ENCODE results near the gene HDAC4.

DNA sequence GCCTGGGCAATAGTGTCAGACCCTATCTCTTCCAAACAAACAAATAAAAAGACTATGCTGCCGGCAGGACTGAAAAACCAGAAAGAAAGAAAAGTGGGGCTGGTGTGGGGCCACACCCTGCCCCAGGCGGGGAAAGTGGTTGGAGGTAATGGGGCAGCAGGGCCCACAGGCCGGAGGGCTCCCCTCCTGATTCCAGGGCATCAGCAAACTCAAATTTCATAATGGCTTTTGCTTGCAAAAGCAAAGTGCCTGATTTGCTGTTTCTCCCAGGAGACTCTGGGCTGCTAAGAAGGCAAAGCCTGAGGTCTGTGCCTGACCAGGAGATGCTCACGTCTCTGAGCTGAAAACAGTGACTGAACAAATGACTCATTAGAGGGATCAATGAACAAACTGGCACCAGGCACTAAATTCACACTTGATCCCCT is 121.9 kb downstream of the HDAC4 start:
- TF ChIP-seq EZH2 (IDR thresholded peaks at IDR 0.05; ENCODE audit: borderline replicate concordance, control insufficient read depth, low read depth, low read length) (no peak), CREM (IDR thresholded peaks at IDR 0.05; ENCODE audit: low read depth) (no peak), NRF1 (conservative IDR thresholded peaks at IDR 0.05; ENCODE audit: low read depth, low read length) (no peak), POLR2A (IDR thresholded peaks at IDR 0.05; ENCODE audit: low read depth, low read length) (no peak), FOXM1 (IDR thresholded peaks at IDR 0.05; ENCODE audit: low read depth, low read length) (no peak), CTCF (IDR thresholded peaks at IDR 0.05 in 2 of 3, conservative IDR thresholded peaks at IDR 0.05 in 1 of 3; ENCODE audit: control insufficient read depth in 2 of 3, extremely low read depth in 1 of 3, insufficient read depth in 1 of 3, low read depth in 3 of 3, low read length in 3 of 3) (no peak), RBBP5 (conservative IDR thresholded peaks at IDR 0.05) (no peak), MEF2A (IDR thresholded peaks at IDR 0.05; ENCODE audit: insufficient read depth, low read depth, low read length) (no peak), FOXK2 (IDR thresholded peaks at IDR 0.05) (no peak), GABPA (IDR thresholded peaks at IDR 0.05; ENCODE audit: low read depth) (no peak), KDM1A (IDR thresholded peaks at IDR 0.05; ENCODE audit: borderline replicate concordance) (no peak), ZNF24 (IDR thresholded peaks at IDR 0.05) (no peak)

Measured in GM12878 (cell line).